IMR-90 (cell line): ENCODE measurements around the gene CEACAM7. TPM values are rescaled to one million over a fixed set of nuclear protein-coding genes. Genes with fewer than 3 reads are reported as not detected.

Experiments
- ATAC-seq: fragments of 200-7000 bp; cut with Tn5 transposase; 2 replicates; pipeline ENCODE4 v1.9.1; 2020; ENCODE audit warnings: low read depth, mild to moderate bottlenecking, moderate library complexity
- Bru-seq: library from RNA; stranded (reverse); fragments of 400-500 nt; gene quantifications from one replicate; lab custom pipeline; 2021; lab: Mats Ljungman, UMichigan
- BruChase-seq, 2 experiments: library from RNA; stranded (reverse); fragments of 400-500 nt; gene quantifications; one replicate each; lab custom pipeline; 2021; lab: Mats Ljungman, UMichigan
- BruUV-seq: library from RNA; stranded (reverse); fragments of 400-500 nt; replicated peaks from 2 replicates; lab custom pipeline; 2021; lab: Mats Ljungman, UMichigan
- CTCF ChIA-PET: fragments of 300-600 bp; formaldehyde crosslinking; extraction: SDS; loops from one replicate; lab custom pipeline; 2021; ENCODE audit warnings: antibody characterized with exemption; lab: Yijun Ruan, JAX
- POLR2A ChIA-PET: fragments of 300-600 bp; sonication (Branson Sonifier 250); formaldehyde crosslinking; loops from one replicate; lab custom pipeline; 2022; ENCODE audit warnings: antibody characterized with exemption; ENCODE audit not compliant: unreplicated experiment; lab: Charles Lee
- DNase-seq: peaks from one replicate; pipeline ENCODE4 v3.0.0; 2013
- H2AFZ ChIP-seq: replicated peaks from 2 replicates; pipeline ENCODE3; 2013; ENCODE audit warnings: low read length, mild to moderate bottlenecking; ENCODE audit not compliant: poor library complexity
- H2AK5ac ChIP-seq: 2 replicates; pipeline ENCODE4 v1.6.1; 2013; ENCODE audit warnings: low read depth, low read length, inconsistent platforms
- H2AK9ac ChIP-seq: replicated peaks from 2 replicates; pipeline ENCODE3; 2013; ENCODE audit warnings: mild to moderate bottlenecking, low read depth, low read length, moderate library complexity; ENCODE audit not compliant: poor library complexity
- H2BK120ac ChIP-seq: 2 replicates; pipeline ENCODE4 v1.6.1; 2013; ENCODE audit warnings: low read depth, low read length, inconsistent platforms
- H2BK15ac ChIP-seq: 3 replicates; pipeline ENCODE4 v1.6.1; 2013; ENCODE audit warnings: low read depth, low read length, inconsistent platforms
- H2BK20ac ChIP-seq: 2 replicates; pipeline ENCODE4 v1.6.1; 2013; ENCODE audit warnings: low read depth, mild to moderate bottlenecking, inconsistent platforms, low read length, moderate library complexity
- H2BK5ac ChIP-seq: 2 replicates; pipeline ENCODE4 v1.6.1; 2013; ENCODE audit warnings: mild to moderate bottlenecking, low read depth, low read length, inconsistent platforms; ENCODE audit not compliant: poor library complexity, severe bottlenecking
- H3K14ac ChIP-seq: replicated peaks from 2 replicates; pipeline ENCODE4 v1.6.1; 2013; ENCODE audit warnings: low read depth, low read length, inconsistent platforms
- H3K18ac ChIP-seq: 2 replicates; pipeline ENCODE4 v1.6.1; 2013; ENCODE audit warnings: low read depth, low read length, control low read depth
- H3K23ac ChIP-seq: 2 replicates; pipeline ENCODE4 v1.6.1; 2013; ENCODE audit warnings: low read depth, low read length, inconsistent platforms
- H3K27ac ChIP-seq: 2 replicates; pipeline ENCODE4 v1.5.1; 2013; ENCODE audit warnings: mild to moderate bottlenecking, control low read depth, low read length; ENCODE audit not compliant: insufficient read depth
- H3K27me3 ChIP-seq: 2 replicates; pipeline ENCODE4 v1.6.1; 2013; ENCODE audit warnings: low read length; ENCODE audit not compliant: control insufficient read depth, insufficient read depth
- H3K36me3 ChIP-seq: 2 replicates; pipeline ENCODE4 v1.6.1; 2013; ENCODE audit warnings: low read length, mixed read lengths; ENCODE audit not compliant: control insufficient read depth, insufficient read depth
- H3K4ac ChIP-seq: 2 replicates; pipeline ENCODE4 v1.6.1; 2013; ENCODE audit warnings: low read depth, low read length, inconsistent platforms
- H3K4me1 ChIP-seq: 2 replicates; pipeline ENCODE4 v1.6.1; 2013; ENCODE audit warnings: low read length, mixed read lengths; ENCODE audit not compliant: control insufficient read depth, insufficient read depth
- H3K4me2 ChIP-seq: 2 replicates; pipeline ENCODE4 v1.6.1; 2013; ENCODE audit warnings: low read depth, mild to moderate bottlenecking, control low read depth, low read length, moderate library complexity
- H3K4me3 ChIP-seq: 2 replicates; pipeline ENCODE4 v1.5.1; 2013; ENCODE audit warnings: low read depth, mild to moderate bottlenecking, control low read depth, low read length, moderate library complexity; ENCODE audit not compliant: insufficient read depth
- H3K56ac ChIP-seq: 2 replicates; pipeline ENCODE4 v1.6.1; 2013; ENCODE audit warnings: low read length, inconsistent platforms; ENCODE audit not compliant: insufficient read depth; ENCODE audit errors: extremely low read depth
- H3K79me1 ChIP-seq, 2 experiments: 2 replicates each; pipeline ENCODE4 v1.6.1; 2013; ENCODE audit warnings: low read length in 2 of 2, inconsistent platforms in 1 of 2, low read depth in 1 of 2
- H3K9ac ChIP-seq: 2 replicates; pipeline ENCODE4 v1.6.1; 2013; ENCODE audit warnings: low read depth, low read length, control low read depth
- H3K9me1 ChIP-seq: 2 replicates; pipeline ENCODE4 v1.6.1; 2013; ENCODE audit warnings: low read length, inconsistent platforms; ENCODE audit not compliant: insufficient read depth
- H3K9me3 ChIP-seq: 2 replicates; pipeline ENCODE4 v1.6.1; 2013; ENCODE audit warnings: low read length; ENCODE audit not compliant: control insufficient read depth, insufficient read depth
- H4K20me1 ChIP-seq: 2 replicates; pipeline ENCODE4 v1.6.1; 2013; ENCODE audit warnings: low read length, inconsistent platforms; ENCODE audit not compliant: insufficient read depth
- H4K5ac ChIP-seq: 2 replicates; pipeline ENCODE4 v1.6.1; 2013; ENCODE audit warnings: mild to moderate bottlenecking, low read depth, low read length, control low read depth
- H4K8ac ChIP-seq, 2 experiments: 2 replicates each; pipeline ENCODE4 v1.6.1; 2013; ENCODE audit warnings: low read depth in 2 of 2, low read length in 2 of 2, control low read depth in 1 of 2, inconsistent platforms in 1 of 2
- H4K91ac ChIP-seq: 2 replicates; pipeline ENCODE4 v1.6.1; 2013; ENCODE audit warnings: low read depth, low read length, inconsistent platforms; ENCODE audit not compliant: insufficient read depth
- BHLHE40 ChIP-seq: fragments of 150-350 bp; IDR thresholded peaks from 2 replicates; pipeline ENCODE4 v1.6.1; 2016; ENCODE audit warnings: mild to moderate bottlenecking, low read depth, low read length
- CEBPB ChIP-seq: IDR thresholded peaks from 2 replicates; pipeline ENCODE4 v1.6.1; 2012; ENCODE audit warnings: low read depth, low read length, improper control_type of control experiment
- CHD1 ChIP-seq: IDR thresholded peaks from 2 replicates; pipeline ENCODE4 v1.6.1; 2012; ENCODE audit warnings: low read depth, low read length, improper control_type of control experiment
- FOS ChIP-seq: fragments of 150-350 bp; IDR thresholded peaks from 2 replicates; pipeline ENCODE4 v1.6.1; 2016; ENCODE audit warnings: low read depth, low read length
- MAFK ChIP-seq: IDR thresholded peaks from 2 replicates; pipeline ENCODE4 v1.6.1; 2012; ENCODE audit warnings: low read depth, low read length, improper control_type of control experiment
- MAZ ChIP-seq: IDR thresholded peaks from 2 replicates; pipeline ENCODE4 v1.6.1; 2012; ENCODE audit warnings: low read depth, mild to moderate bottlenecking, low read length, improper control_type of control experiment, moderate library complexity, borderline replicate concordance
- MXI1 ChIP-seq: IDR thresholded peaks from 2 replicates; pipeline ENCODE4 v1.6.1; 2012; ENCODE audit warnings: low read depth, mild to moderate bottlenecking, low read length, moderate library complexity, borderline replicate concordance
- NFE2L2 ChIP-seq: fragments of 150-350 bp; IDR thresholded peaks from 2 replicates; pipeline ENCODE4 v1.6.1; 2016; ENCODE audit warnings: low read depth, mild to moderate bottlenecking, low read length
- POLR2A ChIP-seq: IDR thresholded peaks from 2 replicates; pipeline ENCODE4 v1.6.1; 2012; ENCODE audit warnings: mild to moderate bottlenecking, low read depth, low read length
- RAD21 ChIP-seq: IDR thresholded peaks from 2 replicates; pipeline ENCODE4 v1.6.1; 2012; ENCODE audit warnings: low read length, improper control_type of control experiment
- RCOR1 ChIP-seq: IDR thresholded peaks from 2 replicates; pipeline ENCODE4 v1.6.1; 2012; ENCODE audit warnings: mild to moderate bottlenecking, low read length, improper control_type of control experiment; ENCODE audit not compliant: insufficient replicate concordance
- RFX5 ChIP-seq: IDR thresholded peaks from 2 replicates; pipeline ENCODE4 v1.8.0; 2012; ENCODE audit warnings: low read depth, mild to moderate bottlenecking, low read length, moderate library complexity
- SMC3 ChIP-seq: fragments of 150-350 bp; IDR thresholded peaks from 2 replicates; pipeline ENCODE4 v1.6.1; 2016; ENCODE audit warnings: low read depth, mild to moderate bottlenecking, antibody characterized with exemption, low read length, moderate library complexity
- WGBS, 2 experiments: methylation state at CpG; one replicate each; pipeline versions ENCODE4 v1.1.5 to v1.1.7; 2013; ENCODE audit warnings: missing lambda C conversion rate in 2 of 2; ENCODE audit not compliant: insufficient read length in 1 of 2; ENCODE audit errors: extremely low coverage in 2 of 2; 5-methylcytosine and 5-hydroxymethylcytosine counted together
- dilution Hi-C: fragments of 300-500 bp; cut with HindIII; formaldehyde crosslinking; loops from one replicate; pipeline ENCODE4 v1.14.3; 2018; ENCODE audit warnings: low sequenced_read_pairs; ENCODE audit not compliant: unreplicated experiment
- in situ Hi-C: fragments of 300-500 bp; cut with MboI; formaldehyde crosslinking; loops from 3 replicates; pipeline ENCODE4 v1.14.3; 2019; ENCODE audit warnings: low sequenced_read_pairs, inconsistent platforms, mixed read lengths
- intact Hi-C: fragments of 100-400 bp; cut with micrococcal nuclease; formaldehyde crosslinking; loops from 2 replicates; pipeline ENCODE4 v1.10.0; 2022
- long read RNA-seq: library from polyadenylated mRNA; unstranded; transcript quantifications from one replicate; pipeline ENCODE4 v2.0.0, GENCODE V29; 2021; ENCODE audit not compliant: unreplicated experiment
- polyA plus RNA-seq, 3 experiments: library from polyadenylated mRNA; depleted of rRNA; stranded (reverse); fragments of >200 nt; gene quantifications; 2 replicates each; pipeline ENCODE4 v1.2.3, GENCODE V29; 2012; ENCODE audit warnings: low replicate concordance in 1 of 3
- total RNA-seq: library from RNA; depleted of rRNA; stranded (reverse); fragments of >200 nt; gene quantifications from 2 replicates; pipeline ENCODE4 v1.2.3, GENCODE V29; 2012; rRNA removed
- TF ChIP-seq, protein P1 (sequence below): fragments of 150-350 bp; IDR thresholded peaks from 2 replicates; pipeline ENCODE4 v1.6.1; 2016; ENCODE audit warnings: low read depth, mild to moderate bottlenecking, low read length, moderate library complexity, borderline replicate concordance
- TF ChIP-seq, protein P2 (sequence below): fragments of 150-350 bp; IDR thresholded peaks from 2 replicates; pipeline ENCODE4 v1.6.1; 2017; ENCODE audit warnings: mild to moderate bottlenecking, antibody characterized with exemption, low read length, low read depth
- TF ChIP-seq, protein P3 (sequence below): conservative IDR thresholded peaks from 2 replicates; pipeline ENCODE4 v1.5.1; 2012; ENCODE audit warnings: mild to moderate bottlenecking, low read depth, low read length, improper control_type of control experiment

Gene CEACAM7
- total RNA-seq = not detected in 2 replicates
- not detected in 2 replicates for polyA plus RNA-seq (2012; rRNA removed)
- polyA plus RNA-seq (2012; cell fraction: cytosol; rRNA removed) = not detected in 2 replicates
- not detected in 2 replicates for polyA plus RNA-seq (2012; cell fraction: nucleus; rRNA removed; ENCODE audit: low replicate concordance)
- Bru-seq, nascent RNA = percentile 6 among the genes with signal in this experiment
- BruChase-seq, experiment 1, labeled RNA remaining after a 6-hour chase = not detected
- not detected for BruChase-seq, experiment 2, labeled RNA remaining after a 2-hour chase
- long read RNA-seq = 0 reads

DNA sequence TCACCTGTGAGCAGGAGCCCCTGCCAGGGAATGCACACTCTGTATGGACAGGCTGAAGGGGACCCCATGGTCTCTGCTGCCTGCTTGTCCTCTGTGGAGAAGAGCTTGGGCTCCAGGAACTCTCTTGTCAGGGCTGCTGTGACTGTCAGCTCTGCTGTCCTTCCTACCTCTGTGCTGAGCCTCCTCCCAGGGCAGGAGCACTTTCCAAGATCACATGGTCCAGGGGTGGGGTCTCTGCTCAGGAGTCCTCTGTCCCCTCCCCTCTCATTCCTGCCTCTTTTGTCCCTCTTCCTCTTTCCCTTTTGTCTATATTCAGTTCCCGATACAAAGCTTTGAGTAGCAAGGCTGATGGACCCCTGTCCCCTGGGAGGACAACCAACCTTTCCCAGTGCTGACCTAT, at the start of gene CEACAM7:
Gene CEACAM7 (minus strand): TSS at position 173 of the 400 bp plus-strand sequence. CDS start 105 bp downstream, at position 68.
- intact Hi-C loops (no loop called here), in situ Hi-C loops (no loop called here), dilution Hi-C loops (no loop called here)
- ATAC-seq (no peak), DNase-seq (no peak)
- no peak within 1 kb of the TSS for H2BK20ac ChIP-seq
- no peak within 1 kb of the TSS for H2AFZ ChIP-seq
- no peak within 1 kb of the TSS for H4K91ac ChIP-seq
- no peak within 1 kb of the TSS for H3K4me3 ChIP-seq
- H4K8ac ChIP-seq = no peak within 1 kb of the TSS
- H3K9ac ChIP-seq = no peak within 1 kb of the TSS
- no peak within 1 kb of the TSS for H3K27ac ChIP-seq
- 20% methylated on average over 1 of the region's 1 CpG; no CpG with 5 or more reads in 1 of the 2 experiments for WGBS, 2 experiments
- no peak within 1 kb of the TSS for H3K4ac ChIP-seq
- H4K20me1 ChIP-seq = no peaks in the 10 kb centered on the region
- H3K79me1 ChIP-seq = no peaks in the 10 kb centered on the region
- H3K23ac ChIP-seq = no peak within 1 kb of the TSS
- H3K36me3 ChIP-seq = no peaks in the 10 kb centered on the region
- no peak within 1 kb of the TSS for H2AK5ac ChIP-seq
- ChIA-PET POLR2A (no interaction called here), CTCF (no interaction called here)
- no peaks in the 10 kb centered on the region for H3K9me3 ChIP-seq
- no peak within 1 kb of the TSS for H3K4me2 ChIP-seq
- no peaks in the 10 kb centered on the region for H3K4me1 ChIP-seq
- H3K18ac ChIP-seq = no peak within 1 kb of the TSS
- H2AK9ac ChIP-seq = no peak within 1 kb of the TSS
- H2BK5ac ChIP-seq = no peak within 1 kb of the TSS
- H4K5ac ChIP-seq = no peak within 1 kb of the TSS
- no peak within 1 kb of the TSS for H2BK120ac ChIP-seq
- H3K56ac ChIP-seq = no peak within 1 kb of the TSS; the same call in 1 of the 2 replicates
- no peaks in the 10 kb centered on the region for H3K27me3 ChIP-seq
- H3K14ac ChIP-seq = no peak within 1 kb of the TSS
- BruUV-seq = no TSS peak
- TF ChIP-seq, protein P1, sequence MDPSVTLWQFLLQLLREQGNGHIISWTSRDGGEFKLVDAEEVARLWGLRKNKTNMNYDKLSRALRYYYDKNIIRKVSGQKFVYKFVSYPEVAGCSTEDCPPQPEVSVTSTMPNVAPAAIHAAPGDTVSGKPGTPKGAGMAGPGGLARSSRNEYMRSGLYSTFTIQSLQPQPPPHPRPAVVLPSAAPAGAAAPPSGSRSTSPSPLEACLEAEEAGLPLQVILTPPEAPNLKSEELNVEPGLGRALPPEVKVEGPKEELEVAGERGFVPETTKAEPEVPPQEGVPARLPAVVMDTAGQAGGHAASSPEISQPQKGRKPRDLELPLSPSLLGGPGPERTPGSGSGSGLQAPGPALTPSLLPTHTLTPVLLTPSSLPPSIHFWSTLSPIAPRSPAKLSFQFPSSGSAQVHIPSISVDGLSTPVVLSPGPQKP = no peak
- TF ChIP-seq MXI1 (no peak), MAFK (no peak), CHD1 (no peak), POLR2A (no peak), CEBPB (no peak), RCOR1 (no peak), SMC3 (no peak), RAD21 (no peak), RFX5 (no peak), FOS (no peak), NFE2L2 (no peak), BHLHE40 (no peak), MAZ (no peak)
- TF ChIP-seq, protein P2, sequence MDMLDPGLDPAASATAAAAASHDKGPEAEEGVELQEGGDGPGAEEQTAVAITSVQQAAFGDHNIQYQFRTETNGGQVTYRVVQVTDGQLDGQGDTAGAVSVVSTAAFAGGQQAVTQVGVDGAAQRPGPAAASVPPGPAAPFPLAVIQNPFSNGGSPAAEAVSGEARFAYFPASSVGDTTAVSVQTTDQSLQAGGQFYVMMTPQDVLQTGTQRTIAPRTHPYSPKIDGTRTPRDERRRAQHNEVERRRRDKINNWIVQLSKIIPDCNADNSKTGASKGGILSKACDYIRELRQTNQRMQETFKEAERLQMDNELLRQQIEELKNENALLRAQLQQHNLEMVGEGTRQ = no peak
- TF ChIP-seq, protein P3, sequence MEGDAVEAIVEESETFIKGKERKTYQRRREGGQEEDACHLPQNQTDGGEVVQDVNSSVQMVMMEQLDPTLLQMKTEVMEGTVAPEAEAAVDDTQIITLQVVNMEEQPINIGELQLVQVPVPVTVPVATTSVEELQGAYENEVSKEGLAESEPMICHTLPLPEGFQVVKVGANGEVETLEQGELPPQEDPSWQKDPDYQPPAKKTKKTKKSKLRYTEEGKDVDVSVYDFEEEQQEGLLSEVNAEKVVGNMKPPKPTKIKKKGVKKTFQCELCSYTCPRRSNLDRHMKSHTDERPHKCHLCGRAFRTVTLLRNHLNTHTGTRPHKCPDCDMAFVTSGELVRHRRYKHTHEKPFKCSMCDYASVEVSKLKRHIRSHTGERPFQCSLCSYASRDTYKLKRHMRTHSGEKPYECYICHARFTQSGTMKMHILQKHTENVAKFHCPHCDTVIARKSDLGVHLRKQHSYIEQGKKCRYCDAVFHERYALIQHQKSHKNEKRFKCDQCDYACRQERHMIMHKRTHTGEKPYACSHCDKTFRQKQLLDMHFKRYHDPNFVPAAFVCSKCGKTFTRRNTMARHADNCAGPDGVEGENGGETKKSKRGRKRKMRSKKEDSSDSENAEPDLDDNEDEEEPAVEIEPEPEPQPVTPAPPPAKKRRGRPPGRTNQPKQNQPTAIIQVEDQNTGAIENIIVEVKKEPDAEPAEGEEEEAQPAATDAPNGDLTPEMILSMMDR = no peak
- H2BK15ac ChIP-seq = no peak within 1 kb of the TSS
- no peaks in the 10 kb centered on the region for H3K9me1 ChIP-seq
